Stomach (tissue), 4 donors: ENCODE data around the gene UBXN11.

ENCODE experiments used
- CTCF ChIP-seq, 7 experiments: fragments of 450-650 bp in 4 of 7; fragments of 200-600 bp in 3 of 7; sonication (generic) in 3 of 7; IDR thresholded peaks; one replicate each; pipeline ENCODE4 v1.5.1; 2016 to 2019; ENCODE audit warnings: antibody characterized with exemption in 7 of 7, control low read depth in 2 of 7, mild to moderate bottlenecking in 1 of 7
- EP300 ChIP-seq: sonication (generic); formaldehyde crosslinking; IDR thresholded peaks from one replicate; pipeline ENCODE4 v1.6.1; 2017; ENCODE audit warnings: antibody characterized with exemption
- POLR2A ChIP-seq, 4 donors: fragments of 450-650 bp; IDR thresholded peaks; one replicate each; pipeline ENCODE4 v1.6.1; 2016; ENCODE audit warnings: antibody characterized with exemption in 4 of 4, control low read depth in 2 of 4, mild to moderate bottlenecking in 1 of 4, moderate library complexity in 1 of 4

- TF ChIP-seq CTCF (IDR thresholded peaks at IDR 0.05) (no peak), POLR2A (IDR thresholded peaks at IDR 0.05) (no peak), EP300 (no peak)
Measured at GRCh38 chr1:26296340-26297056, 9.9 kb downstream of the UBXN11 start.
